HCT116 (cell line): ENCODE measurements around the gene AP5Z1. TPM values are rescaled to one million over a fixed set of nuclear protein-coding genes. Genes with fewer than 3 reads are reported as not detected.

Experiments
- ATAC-seq: fragments of 200-7000 bp; cut with Tn5 transposase; 2 replicates; pipeline ENCODE4 v1.9.1; 2020; ENCODE audit warnings: mild to moderate bottlenecking, moderate library complexity
- BruUV-seq: library from RNA; stranded (reverse); fragments of 400-500 nt; replicated peaks from 2 replicates; lab custom pipeline; 2021; lab: Mats Ljungman, UMichigan
- CTCF ChIA-PET: fragments of 300-600 bp; sonication (Branson Sonifier 250); formaldehyde crosslinking; loops from one replicate; lab custom pipeline; 2021; ENCODE audit warnings: antibody characterized with exemption; lab: Charles Lee
- POLR2A ChIA-PET: fragments of 300-600, 350-600 bp; sonication (Branson Sonifier 250); formaldehyde crosslinking; loops from one replicate; lab custom pipeline; 2021; ENCODE audit warnings: antibody characterized with exemption; lab: Charles Lee
- RAD21 ChIA-PET, 2 experiments: fragments of 300-600 bp; sonication (Branson Sonifier 250); formaldehyde crosslinking; loops; one replicate each; lab custom pipeline; 2023; ENCODE audit warnings: low total read pairs in 2 of 2; ENCODE audit not compliant: uncharacterized antibody in 2 of 2, unreplicated experiment in 2 of 2, low non-redundant PET in 1 of 2; lab: Charles Lee
- DNase-seq: peaks from one replicate; pipeline ENCODE4 v3.0.0-alpha.2; 2010; ENCODE audit warnings: low read depth, low spot score
- H2AFZ ChIP-seq: fragments of 200-600 bp; shearing (Covaris generic), sonication (generic); 2 replicates; pipeline ENCODE4 v1.6.1; 2017; ENCODE audit warnings: low read depth, mixed run types, mixed read lengths, antibody characterized with exemption, low read length; ENCODE audit not compliant: poor library complexity, severe bottlenecking
- H3K27ac ChIP-seq: 2 replicates; pipeline ENCODE4 v1.5.1; 2012; ENCODE audit warnings: low read depth, low read length
- H3K27me3 ChIP-seq: fragments of 200-600 bp; sonication (generic); 2 replicates; pipeline ENCODE4 v1.6.1; 2016; ENCODE audit warnings: mixed run types, low read length, mixed read lengths; ENCODE audit not compliant: insufficient read depth
- H3K36me3 ChIP-seq, 2 experiments: fragments of 200-500 bp in 1 of 2; fragments of 200-600 bp in 1 of 2; sonication (Bioruptor generic) in 1 of 2; sonication (generic) in 1 of 2; 2 replicates each; pipeline versions ENCODE4 v1.5.1 to v1.6.1; 2014 to 2016; ENCODE audit warnings: low read length in 2 of 2, inconsistent platforms in 1 of 2, mixed read lengths in 1 of 2, mixed run types in 1 of 2; ENCODE audit not compliant: insufficient read depth in 2 of 2, control insufficient read depth in 1 of 2
- H3K4me1 ChIP-seq, 2 experiments: fragments of 200-600 bp in 1 of 2; sonication (generic) in 1 of 2; 2 replicates each; pipeline versions ENCODE4 v1.5.1 to v1.6.1; 2012 to 2017; ENCODE audit warnings: low read length in 2 of 2, inconsistent platforms in 1 of 2, mild to moderate bottlenecking in 1 of 2, mixed read lengths in 1 of 2, mixed run types in 1 of 2, moderate library complexity in 1 of 2; ENCODE audit not compliant: insufficient read depth in 2 of 2, control insufficient read depth in 1 of 2
- H3K4me2 ChIP-seq: fragments of 200-600 bp; sonication (generic); 2 replicates; pipeline ENCODE4 v1.6.1; 2017; ENCODE audit warnings: mixed run types, low read length, mixed read lengths
- H3K4me3 ChIP-seq, 2 experiments: fragments of 200-600 bp in 1 of 2; sonication (generic) in 1 of 2; replicated peaks in 1 of 2; 2 replicates each; pipeline ENCODE4 v1.5.1; 2011 to 2016; ENCODE audit warnings: low read length in 2 of 2, control low read depth in 1 of 2, low read depth in 1 of 2, mild to moderate bottlenecking in 1 of 2, mixed read lengths in 1 of 2, mixed run types in 1 of 2
- H3K79me2 ChIP-seq: fragments of 200-600 bp; sonication (generic); 2 replicates; pipeline ENCODE4 v1.6.1; 2017; ENCODE audit warnings: mild to moderate bottlenecking, mixed run types, low read length, moderate library complexity, mixed read lengths; ENCODE audit not compliant: insufficient read depth
- H3K9ac ChIP-seq: fragments of 200-600 bp; sonication (generic); 2 replicates; pipeline ENCODE4 v1.6.1; 2016; ENCODE audit warnings: low read length, mixed read lengths
- H3K9me2 ChIP-seq: fragments of 200-600 bp; sonication (generic), shearing (Covaris generic); 2 replicates; pipeline ENCODE4 v1.6.1; 2017; ENCODE audit warnings: mixed run types, mild to moderate bottlenecking, moderate library complexity; ENCODE audit not compliant: insufficient read depth
- H3K9me3 ChIP-seq, 2 experiments: fragments of 200-500 bp in 1 of 2; fragments of 200-600 bp in 1 of 2; sonication (Bioruptor generic) in 1 of 2; sonication (generic) in 1 of 2; 2 replicates each; pipeline ENCODE4 v1.6.1; 2014 to 2017; ENCODE audit warnings: low read length in 2 of 2, mixed read lengths in 2 of 2, inconsistent platforms in 1 of 2, low read depth in 1 of 2, mild to moderate bottlenecking in 1 of 2, mixed run types in 1 of 2, moderate library complexity in 1 of 2; ENCODE audit not compliant: control insufficient read depth in 1 of 2, insufficient read depth in 1 of 2
- H4K20me1 ChIP-seq: fragments of 200-600 bp; sonication (generic), shearing (Covaris generic); 2 replicates; pipeline ENCODE4 v1.6.1; 2017; ENCODE audit warnings: mixed run types, mild to moderate bottlenecking, moderate library complexity; ENCODE audit not compliant: insufficient read depth
- CBX3 ChIP-seq: IDR thresholded peaks from 2 replicates; pipeline ENCODE4 v1.6.1; 2012; ENCODE audit warnings: low read depth
- EGR1 ChIP-seq: IDR thresholded peaks from 2 replicates; pipeline ENCODE4 v1.6.1; 2012; ENCODE audit warnings: low read depth
- EZH2 ChIP-seq: fragments of 200-600 bp; sonication (generic); IDR thresholded peaks from 2 replicates; pipeline ENCODE4 v1.6.1; 2017; ENCODE audit warnings: antibody characterized with exemption, mixed run types
- REST ChIP-seq: IDR thresholded peaks from 2 replicates; pipeline ENCODE4 v1.6.1; 2012; ENCODE audit warnings: low read depth
- SRF ChIP-seq: IDR thresholded peaks from 2 replicates; pipeline ENCODE4 v1.6.1; 2012; ENCODE audit warnings: low read depth
- ZFX ChIP-seq: fragments of 450-650 bp; IDR thresholded peaks from 2 replicates; pipeline ENCODE4 v1.6.1; 2017
- intact Hi-C: fragments of 100-400 bp; cut with micrococcal nuclease; formaldehyde crosslinking; loops from 2 replicates; pipeline ENCODE4 v1.10.0; 2022
- total RNA-seq: library from RNA; stranded (reverse); gene quantifications from one replicate; pipeline ENCODE4 v1.2.1, GENCODE V29; 2021; ENCODE audit not compliant: unreplicated experiment

The AP5Z1 gene
- total RNA-seq, 1 experiment from 2014 or later, result 23.2 TPM

GRCh38 chr7:4815609-4816418 lies 40.4 kb downstream of the AP5Z1 start:
- no peak overlapping the region for H3K9ac ChIP-seq
- H3K9me2 ChIP-seq, result no peaks in the 10 kb centered on the region
- H3K4me2 ChIP-seq, result no peak overlapping the region
- H3K27me3 ChIP-seq, result no peaks in the 10 kb centered on the region
- H3K79me2 ChIP-seq, result no peaks in the 10 kb centered on the region
- RAD21 ChIA-PET, result no interaction called here
- no peaks in the 10 kb centered on the region for H3K9me3 ChIP-seq
- no peaks in the 10 kb centered on the region for H3K36me3 ChIP-seq
- TF ChIP-seq EGR1, result no peak
- no peak for TF ChIP-seq EZH2
- TF ChIP-seq CBX3, result no peak
- TF ChIP-seq SRF, result no peak
- TF ChIP-seq ZFX, result no peak
- TF ChIP-seq REST, result no peak
- POLR2A ChIA-PET, result no interaction called here
- no peak overlapping the region for H2AFZ ChIP-seq
- H3K4me3 ChIP-seq, result no peak overlapping the region
- ATAC-seq (no peak), DNase-seq (no peak)
- no peak overlapping the region for H3K27ac ChIP-seq
- CTCF ChIA-PET, result interaction anchor here (0.9 kb wide), 1 partner anchor 68 kb away, joined by 3 read pairs; the partner anchor contains the start of gene RADIL
- no peaks in the 10 kb centered on the region for H3K4me1 ChIP-seq
- H4K20me1 ChIP-seq, result no peaks in the 10 kb centered on the region
- no TSS peak for BruUV-seq
- intact Hi-C loops, result no loop called here
